Measurements from ENCODE around the gene YTHDC1. TPM values are rescaled to one million over a fixed set of nuclear protein-coding genes. Genes with fewer than 3 reads are reported as not detected.

YTHDC1 gene
- total and polyA plus RNA-seq, 2 of the 13 experiments (the other 11 are each of a cell fraction or from before 2014, with no cell fraction given), result 37.3 to 56.8 TPM

GRCh38 chr4:68326141-68326540 is 23.7 kb downstream of the YTHDC1 start (continued):
- TF ChIP-seq AKNA (CRISPR knock-in tag; IDR thresholded peaks at IDR 0.05; ENCODE audit: borderline replicate concordance) (no peak), CHCHD3 (CRISPR knock-in tag; IDR thresholded peaks at IDR 0.05) (no peak), MTA3 (CRISPR knock-in tag; IDR thresholded peaks at IDR 0.05) (no peak)

- Histone ChIP-seq H3K4me3 (replicated peaks in 1 of 3; ENCODE audit: insufficient read depth in 1 of 3, low read depth in 2 of 3, low read length in 3 of 3) (no peak overlapping the region), H3K9ac (ENCODE audit: insufficient read depth, low read depth, low read length) (no peak overlapping the region), H3K27ac (ENCODE audit: extremely low read length, insufficient read depth, low read length) (no peak overlapping the region), H3K27me3 (ENCODE audit: control insufficient read depth in 1 of 2, insufficient read depth in 2 of 2, low read length in 2 of 2) (no peaks in the 10 kb centered on the region), H3K4me1 (ENCODE audit: insufficient read depth, low read length) (no peaks in the 10 kb centered on the region), H4K20me1 (ENCODE audit: insufficient read depth, low read length) (no peaks in the 10 kb centered on the region), H3K9me3 (ENCODE audit: low read length) (no peaks in the 10 kb centered on the region), H3K4me2 (ENCODE audit: low read depth, low read length) (no peak overlapping the region), H3K79me2 (ENCODE audit: insufficient read depth, low read length) (no peaks in the 10 kb centered on the region), H2AFZ (ENCODE audit: low read length) (no peak overlapping the region), H3K36me3 (replicated peaks in 1 of 2; ENCODE audit: control insufficient read depth in 1 of 2, insufficient read depth in 2 of 2, low read length in 2 of 2) (peaks cover 8 to 60% of the 10 kb centered on the region in 2 experiments)
- intact Hi-C loops (cut with micrococcal nuclease; ENCODE audit: unreplicated experiment) (no loop called here), in situ Hi-C loops (cut with HindIII; ENCODE audit: extremely low pct_ligation_motif_present, low pct_unique_long_range_greater_than_20kb) (no loop called here)
- DNase-seq (ENCODE audit: low spot score) (no peak), ATAC-seq (no peak), FAIRE-seq (no peak)
- 97% methylated on average over 4 of the region's 4 CpGs for WGBS (ENCODE audit: low lambda C conversion rate)
- no TSS peak for BruUV-seq (replicated peaks)
- POLR2A ChIA-PET, result no interaction called here
- CTCF ChIA-PET (ENCODE audit: low intra/inter-chr PET ratio, low total read pairs), result no interaction called here
- no peak for TF ChIP-seq RFX3 (CRISPR knock-in tag; IDR thresholded peaks at IDR 0.05)
- no peak for TF ChIP-seq NCOA5 (CRISPR knock-in tag; IDR thresholded peaks at IDR 0.05)
- TF ChIP-seq CREB3 (CRISPR knock-in tag; IDR thresholded peaks at IDR 0.05), result no peak
- no peak for TF ChIP-seq ELF3 (CRISPR knock-in tag; IDR thresholded peaks at IDR 0.05)
- no peak for TF ChIP-seq HNF1B (CRISPR knock-in tag; IDR thresholded peaks at IDR 0.05)
- no peak for TF ChIP-seq XBP1 (CRISPR knock-in tag; IDR thresholded peaks at IDR 0.05)
- TF ChIP-seq ATF6 (CRISPR knock-in tag; conservative IDR thresholded peaks at IDR 0.05), result no peak
- TF ChIP-seq ARID3A (IDR thresholded peaks at IDR 0.05; ENCODE audit: low read depth, low read length), result no peak
Observed at GRCh38 chr4:68324519-68325262, 25.2 kb downstream of the YTHDC1 start.
